ENCODE measurements around the gene SYNRG.
"Not testable (repeated sequence)": the region's sequence is repeated elsewhere in the genome, so short reads cannot be mapped to it uniquely, and the experiment has no call there.

Gene SYNRG, protein sequence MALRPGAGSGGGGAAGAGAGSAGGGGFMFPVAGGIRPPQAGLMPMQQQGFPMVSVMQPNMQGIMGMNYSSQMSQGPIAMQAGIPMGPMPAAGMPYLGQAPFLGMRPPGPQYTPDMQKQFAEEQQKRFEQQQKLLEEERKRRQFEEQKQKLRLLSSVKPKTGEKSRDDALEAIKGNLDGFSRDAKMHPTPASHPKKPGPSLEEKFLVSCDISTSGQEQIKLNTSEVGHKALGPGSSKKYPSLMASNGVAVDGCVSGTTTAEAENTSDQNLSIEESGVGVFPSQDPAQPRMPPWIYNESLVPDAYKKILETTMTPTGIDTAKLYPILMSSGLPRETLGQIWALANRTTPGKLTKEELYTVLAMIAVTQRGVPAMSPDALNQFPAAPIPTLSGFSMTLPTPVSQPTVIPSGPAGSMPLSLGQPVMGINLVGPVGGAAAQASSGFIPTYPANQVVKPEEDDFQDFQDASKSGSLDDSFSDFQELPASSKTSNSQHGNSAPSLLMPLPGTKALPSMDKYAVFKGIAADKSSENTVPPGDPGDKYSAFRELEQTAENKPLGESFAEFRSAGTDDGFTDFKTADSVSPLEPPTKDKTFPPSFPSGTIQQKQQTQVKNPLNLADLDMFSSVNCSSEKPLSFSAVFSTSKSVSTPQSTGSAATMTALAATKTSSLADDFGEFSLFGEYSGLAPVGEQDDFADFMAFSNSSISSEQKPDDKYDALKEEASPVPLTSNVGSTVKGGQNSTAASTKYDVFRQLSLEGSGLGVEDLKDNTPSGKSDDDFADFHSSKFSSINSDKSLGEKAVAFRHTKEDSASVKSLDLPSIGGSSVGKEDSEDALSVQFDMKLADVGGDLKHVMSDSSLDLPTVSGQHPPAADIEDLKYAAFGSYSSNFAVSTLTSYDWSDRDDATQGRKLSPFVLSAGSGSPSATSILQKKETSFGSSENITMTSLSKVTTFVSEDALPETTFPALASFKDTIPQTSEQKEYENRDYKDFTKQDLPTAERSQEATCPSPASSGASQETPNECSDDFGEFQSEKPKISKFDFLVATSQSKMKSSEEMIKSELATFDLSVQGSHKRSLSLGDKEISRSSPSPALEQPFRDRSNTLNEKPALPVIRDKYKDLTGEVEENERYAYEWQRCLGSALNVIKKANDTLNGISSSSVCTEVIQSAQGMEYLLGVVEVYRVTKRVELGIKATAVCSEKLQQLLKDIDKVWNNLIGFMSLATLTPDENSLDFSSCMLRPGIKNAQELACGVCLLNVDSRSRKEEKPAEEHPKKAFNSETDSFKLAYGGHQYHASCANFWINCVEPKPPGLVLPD (N-terminal part only)

DNA sequence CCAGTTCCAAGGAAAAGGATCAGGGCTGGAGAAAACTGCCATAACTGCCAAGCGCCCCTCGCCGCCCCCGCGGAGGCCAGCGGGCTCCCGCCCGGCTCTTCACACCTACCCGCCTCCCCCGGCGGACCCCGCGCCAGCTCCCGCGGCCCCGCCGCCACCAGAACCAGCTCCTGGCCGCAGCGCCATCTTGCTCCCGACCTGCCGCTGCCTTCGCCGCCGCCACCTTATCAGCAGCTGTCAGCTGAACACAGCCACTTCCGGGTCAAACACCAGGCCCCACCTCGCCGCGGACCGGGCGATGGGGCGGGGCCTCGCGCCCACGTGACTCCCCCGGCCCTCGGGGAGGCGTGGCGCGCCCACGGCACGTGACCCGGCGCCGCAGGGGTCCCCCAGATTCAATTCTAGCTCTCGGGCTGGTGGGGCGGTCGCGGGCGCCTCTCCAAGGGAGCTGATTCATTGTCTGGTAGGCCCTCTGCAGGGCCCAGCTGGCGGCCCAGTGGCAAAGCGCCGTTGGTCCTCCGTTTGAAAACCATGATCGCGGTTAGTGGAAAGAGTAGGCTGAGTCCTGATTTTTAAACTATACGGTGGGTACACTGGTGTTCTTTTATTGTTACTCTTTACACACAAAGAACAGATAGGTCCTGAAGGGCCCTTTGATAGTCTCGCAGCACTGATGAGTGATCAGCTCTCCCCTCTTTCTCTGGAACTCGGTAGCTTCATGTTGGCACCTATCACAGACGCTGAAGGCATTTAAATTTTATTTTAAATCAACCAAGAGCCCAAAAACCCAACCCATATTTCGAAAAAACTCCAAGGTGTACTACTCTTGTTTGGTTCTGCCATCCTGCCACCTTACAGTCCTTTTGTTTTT, at the start of gene SYNRG:
SYNRG (minus strand) TSS at position 249 of the 871 bp plus-strand sequence; CDS start at position 186, 63 bp downstream.
- DNase-seq (ENCODE audit: low spot score): peak; percentile 98

DNA sequence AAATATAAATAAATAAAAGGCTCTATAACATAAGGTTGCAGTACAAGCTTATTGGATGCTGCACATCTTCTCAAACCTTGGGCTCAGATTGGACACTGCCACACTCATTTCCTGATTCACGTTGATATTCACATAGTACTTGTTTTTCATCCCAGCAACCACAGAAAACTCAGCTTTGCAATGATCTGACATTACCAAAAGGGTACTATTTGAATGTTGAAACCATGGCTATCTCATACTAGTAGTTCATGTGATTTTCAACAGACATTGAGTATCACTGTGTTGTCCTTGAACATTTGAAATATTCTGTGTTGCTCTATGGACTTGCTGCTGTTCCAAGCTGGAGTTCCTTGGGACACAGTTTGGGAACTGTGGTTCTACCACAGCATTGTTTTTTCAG, 48.0 kb upstream of the SYNRG start:
- no peak for DNase-seq (ENCODE audit: low spot score)

DNA sequence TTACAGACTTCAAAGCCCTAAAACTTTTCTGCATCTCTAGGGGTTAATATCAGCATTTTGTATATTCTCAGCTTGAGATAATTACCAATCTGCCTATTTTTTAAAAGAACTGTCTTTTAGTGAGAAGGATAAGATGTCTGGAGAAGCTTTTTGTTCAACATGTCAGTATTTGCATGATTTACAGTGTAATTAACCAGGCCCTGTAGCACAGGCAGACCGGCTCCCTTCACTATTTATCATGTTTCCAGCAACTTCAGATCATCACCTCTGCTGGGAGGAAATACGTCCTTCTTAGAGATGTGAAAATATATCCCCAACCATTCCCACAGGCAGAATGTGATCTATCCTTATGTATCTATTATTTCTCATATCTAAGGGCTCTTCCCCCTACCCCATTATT, 42.6 kb upstream of the SYNRG start:
- DNase-seq (ENCODE audit: low spot score): no peak

- no peak for DNase-seq (ENCODE audit: low spot score)
These were observed 41.3 kb upstream of the SYNRG start for GRCh38 chr17:37650419-37651003.

GRCh38 chr17:37648555-37648954, 39.3 kb upstream of the SYNRG start:
- DNase-seq (ENCODE audit: low spot score): no peak

DNA sequence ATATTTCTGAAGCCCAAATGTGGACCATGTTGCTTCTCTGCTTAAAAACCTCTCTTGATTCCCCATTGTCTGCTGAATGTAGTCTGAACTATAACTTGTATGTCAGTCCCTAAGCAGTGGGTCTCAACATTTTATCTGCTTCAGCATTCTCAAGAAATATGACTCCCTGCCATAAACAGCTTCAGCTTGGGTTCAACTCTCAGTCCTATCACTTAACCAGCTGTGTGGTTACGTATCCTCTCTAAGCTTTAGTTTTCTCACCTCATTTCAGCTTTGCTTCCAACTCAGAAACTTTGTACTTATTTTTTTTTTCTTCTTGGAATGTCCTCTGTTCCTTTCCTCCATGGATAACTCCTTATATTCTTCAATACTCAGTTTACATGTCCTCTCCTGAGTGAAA, 38.6 kb upstream of the SYNRG start:
- no peak for DNase-seq (ENCODE audit: low spot score)

DNA sequence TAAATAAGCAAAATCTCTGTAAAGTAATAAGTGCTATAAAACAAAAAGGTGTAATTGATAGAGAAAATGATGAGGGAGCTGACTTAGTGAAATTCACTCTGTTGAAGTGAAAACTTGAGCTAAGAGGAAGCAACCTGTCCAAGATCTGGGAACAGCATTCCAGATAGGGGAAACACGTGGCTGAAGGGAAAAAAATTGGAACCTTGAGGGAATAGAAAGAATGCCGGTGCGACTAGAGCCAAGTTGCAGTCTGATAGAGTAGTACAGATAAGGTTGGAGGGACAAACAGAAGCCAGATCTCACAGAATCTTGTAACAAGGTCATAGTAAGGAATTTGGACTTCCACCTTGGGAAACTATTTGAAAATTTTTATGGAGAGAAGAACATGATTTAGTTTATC, 34.7 kb upstream of the SYNRG start:
- no peak for DNase-seq (ENCODE audit: low spot score)

DNA sequence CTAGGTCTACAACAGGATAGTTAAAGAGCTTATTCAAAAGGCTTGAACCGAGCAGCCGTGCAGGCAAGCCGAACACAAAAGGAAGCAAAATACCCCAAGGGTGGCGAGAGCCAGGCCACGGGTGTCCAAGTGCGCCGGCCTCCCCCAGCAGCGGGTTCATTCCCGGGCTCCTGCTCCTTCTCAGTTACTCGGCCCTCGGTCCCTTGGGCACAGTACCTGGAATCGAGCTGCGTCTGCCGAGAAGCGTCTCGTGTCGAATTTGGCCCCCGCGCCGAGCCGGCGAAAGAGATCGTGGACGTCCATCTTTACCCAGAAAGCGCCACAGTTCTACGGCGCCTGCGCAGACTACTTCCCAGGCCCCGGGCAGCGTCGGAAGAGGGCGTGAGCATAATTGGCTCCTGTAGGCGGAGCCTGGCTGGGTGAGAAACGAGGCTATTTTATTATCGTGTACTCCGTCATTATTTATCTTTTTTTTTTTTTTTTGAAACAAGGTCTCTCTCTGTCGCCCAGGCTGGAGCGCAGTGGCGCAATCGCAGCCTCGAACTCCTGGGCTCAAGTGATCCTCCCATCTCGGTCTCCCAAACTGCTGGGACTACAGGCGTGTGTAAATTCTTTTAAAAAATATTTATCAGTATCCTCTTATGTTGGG, 34.0 kb upstream of the SYNRG start, which contains the start of gene DDX52:
DDX52 (minus strand) TSS at position 329 of the 649 bp plus-strand sequence; CDS start at position 303, 26 bp downstream.
- peak; percentile 89 for DNase-seq (ENCODE audit: low spot score)

GRCh38 chr17:37642681-37643080, 33.5 kb upstream of the SYNRG start:
- no peak for DNase-seq (ENCODE audit: low spot score)

GRCh38 chr17:37640015-37640414, 30.8 kb upstream of the SYNRG start:
- DNase-seq (ENCODE audit: low spot score): no peak

DNA sequence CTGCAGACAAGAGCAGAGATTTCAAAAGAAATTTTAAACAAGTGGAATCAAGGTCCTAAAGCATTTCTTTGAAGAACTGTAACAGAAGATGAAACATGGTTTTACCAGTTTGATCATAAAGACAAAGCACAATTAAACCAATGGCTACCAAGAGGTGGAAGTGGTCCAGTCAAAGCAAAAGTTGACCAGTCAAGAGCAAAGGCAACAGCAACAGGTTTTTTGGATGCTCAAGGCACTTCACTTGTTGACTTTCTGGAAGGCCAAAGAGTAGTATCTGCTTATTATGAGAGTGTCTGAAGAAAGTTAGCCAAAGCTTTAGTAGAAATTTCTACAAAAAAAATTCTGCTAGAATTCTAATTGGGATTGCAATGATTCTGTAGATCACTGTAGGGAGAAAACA, 28.7 kb upstream of the SYNRG start:
- DNase-seq (ENCODE audit: low spot score): no peak

DNA sequence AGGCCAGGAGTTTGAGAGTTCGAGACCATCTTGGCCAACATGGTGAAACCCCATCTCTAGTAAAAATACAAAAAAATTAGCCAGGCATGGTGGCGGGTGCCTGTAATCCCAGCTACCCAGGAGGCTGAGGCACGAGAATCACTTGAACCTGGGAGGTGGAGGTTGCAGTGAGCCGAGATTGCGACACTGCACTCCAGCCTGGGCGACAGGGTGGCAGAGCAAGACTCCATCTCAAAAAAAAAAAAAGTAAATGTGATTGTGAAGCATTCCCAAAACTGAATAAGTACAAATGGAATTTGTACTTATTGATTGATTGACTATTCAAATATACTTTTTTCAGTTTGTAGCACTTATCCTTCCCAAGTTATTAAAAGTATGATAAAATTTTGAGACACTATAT, 7.2 kb upstream of the SYNRG start:
- DNase-seq (ENCODE audit: low spot score): not testable (repeated sequence)

- no peak for DNase-seq (ENCODE audit: low spot score)
These were observed 5.6 kb upstream of the SYNRG start for GRCh38 chr17:37614823-37615222.

- no peak for DNase-seq (ENCODE audit: low spot score)
These were observed 5.2 kb upstream of the SYNRG start for GRCh38 chr17:37614391-37614790.

DNA sequence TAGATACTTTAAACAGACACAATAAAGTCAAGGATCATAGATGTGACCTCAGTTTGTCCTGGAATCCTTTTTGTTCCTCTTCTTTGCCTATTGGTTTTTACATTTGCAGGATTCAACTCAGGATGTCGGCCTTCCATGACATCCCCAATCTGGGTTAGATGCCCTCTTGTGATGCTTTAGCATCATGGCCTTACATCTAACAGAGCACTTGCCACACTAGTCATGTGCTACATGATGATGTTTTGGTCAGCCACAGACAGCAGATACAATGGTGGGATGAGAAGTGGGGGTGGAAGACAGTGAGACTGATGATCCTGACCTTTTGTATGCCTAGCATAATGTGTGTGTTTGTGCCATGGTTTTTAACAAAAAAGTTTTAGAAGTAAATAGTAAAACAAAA, 1.8 kb upstream of the SYNRG start:
- no peak for DNase-seq (ENCODE audit: low spot score)

DNA sequence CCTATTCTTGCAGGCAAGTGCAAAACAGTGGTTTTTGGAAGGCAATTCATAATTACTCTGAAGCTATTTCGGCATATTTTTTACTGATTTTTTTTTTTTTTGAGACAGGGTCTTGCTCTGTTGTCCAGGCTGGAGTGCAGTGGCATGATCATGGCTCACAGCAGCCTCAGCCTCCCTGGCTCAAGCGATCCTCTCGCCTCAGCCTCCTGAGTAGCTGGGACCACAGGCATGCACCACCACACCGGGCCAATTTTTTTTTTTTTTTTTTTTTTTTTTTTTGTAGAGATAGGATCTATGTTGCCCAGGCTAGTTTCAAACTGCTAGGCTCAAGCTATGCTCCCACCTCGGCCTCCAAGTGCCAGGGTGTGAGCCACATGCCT, 813 bp upstream of the SYNRG start:
- not testable (repeated sequence) for DNase-seq (ENCODE audit: low spot score)

DNA sequence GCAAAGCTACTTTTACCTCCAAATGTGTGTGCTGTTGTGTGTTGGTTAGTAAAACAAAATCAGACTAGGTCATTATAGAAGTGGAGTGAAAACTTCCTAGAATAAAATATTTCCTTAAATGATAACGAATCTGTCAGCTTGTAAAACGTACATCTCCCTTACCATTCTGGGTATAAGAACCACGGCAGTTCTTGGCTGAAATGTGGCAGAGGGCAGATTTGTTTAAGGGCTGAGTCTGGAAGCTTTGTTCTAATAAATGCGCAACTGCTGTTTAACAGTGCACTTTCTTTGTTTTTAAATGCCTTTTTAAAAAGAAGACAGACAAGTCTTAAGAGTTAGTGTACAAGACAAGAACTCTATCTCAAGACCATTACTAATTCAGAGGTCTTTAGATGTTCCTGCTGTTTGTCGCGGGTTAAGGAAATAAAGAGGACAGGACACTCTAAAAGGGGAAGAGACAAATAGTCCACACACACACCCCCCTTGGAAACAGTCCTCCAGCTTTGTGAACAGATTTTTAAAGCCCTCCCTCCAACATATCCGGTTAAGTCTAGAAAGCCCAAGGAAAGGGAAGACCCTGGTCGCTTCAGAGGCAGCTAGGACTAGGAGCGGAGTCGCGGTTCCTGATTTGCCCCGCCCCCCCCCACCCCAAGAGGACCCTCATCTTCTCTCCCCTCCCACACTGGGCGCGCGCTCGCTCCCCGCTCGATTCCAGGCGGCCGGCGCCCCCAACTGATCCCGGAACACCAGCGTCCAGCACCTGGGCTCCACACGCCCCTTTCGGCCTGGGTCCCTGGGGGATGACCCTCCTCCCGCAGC, 658 bp downstream of the SYNRG start:
- DNase-seq (ENCODE audit: low spot score): no peak

DNA sequence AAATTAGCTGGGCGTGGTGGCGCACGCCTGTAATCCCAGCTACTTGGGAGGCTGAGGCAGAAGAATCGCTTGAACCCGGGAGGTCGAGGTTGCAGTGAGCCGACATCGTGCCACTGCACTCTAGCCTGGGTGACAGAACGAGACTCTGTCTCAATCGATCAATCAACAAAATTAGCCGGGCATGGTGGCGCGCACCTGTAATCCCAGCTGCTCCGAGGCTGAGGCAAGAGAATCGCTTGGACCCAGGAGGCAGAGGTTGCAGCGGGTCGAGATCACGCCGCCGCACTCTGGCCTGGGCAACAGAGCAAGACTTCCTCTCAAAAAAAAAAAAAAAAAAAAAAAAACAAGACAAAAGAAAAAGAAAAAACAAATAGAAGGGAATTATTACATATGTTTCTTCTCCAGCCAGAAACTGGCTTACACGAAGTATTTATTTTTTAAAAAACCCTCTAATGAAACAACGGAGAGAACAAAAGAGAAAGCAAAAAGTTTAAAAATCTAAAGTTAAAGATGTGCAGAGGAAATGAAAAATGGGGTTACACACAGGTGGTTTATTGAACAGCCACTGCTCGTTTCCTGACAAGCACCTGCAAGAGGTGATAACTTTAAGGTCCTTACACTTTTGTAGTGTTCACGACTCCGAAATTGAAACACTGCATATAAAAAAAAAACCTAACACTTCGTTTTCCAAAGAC, 1.4 kb downstream of the SYNRG start:
- no peak for DNase-seq (ENCODE audit: low spot score)

Measured in left forelimb (tissue), 1 donor.